HG03045 (cell line): ENCODE data around the gene TNFRSF25.

Experiments
- ATAC-seq: cut with Tn5 transposase; IDR thresholded peaks from one replicate; pipeline ENCODE4 v1.9.1; 2021; ENCODE audit warnings: mild to moderate bottlenecking, moderate library complexity; ENCODE audit not compliant: unreplicated experiment

Gene TNFRSF25

GRCh38 chr1:6488602-6489382 lies 22.8 kb upstream of the TNFRSF25 start:
- ATAC-seq = no peak

- ATAC-seq = no peak
These were observed 22.0 kb upstream of the TNFRSF25 start for GRCh38 chr1:6487804-6488484.

DNA sequence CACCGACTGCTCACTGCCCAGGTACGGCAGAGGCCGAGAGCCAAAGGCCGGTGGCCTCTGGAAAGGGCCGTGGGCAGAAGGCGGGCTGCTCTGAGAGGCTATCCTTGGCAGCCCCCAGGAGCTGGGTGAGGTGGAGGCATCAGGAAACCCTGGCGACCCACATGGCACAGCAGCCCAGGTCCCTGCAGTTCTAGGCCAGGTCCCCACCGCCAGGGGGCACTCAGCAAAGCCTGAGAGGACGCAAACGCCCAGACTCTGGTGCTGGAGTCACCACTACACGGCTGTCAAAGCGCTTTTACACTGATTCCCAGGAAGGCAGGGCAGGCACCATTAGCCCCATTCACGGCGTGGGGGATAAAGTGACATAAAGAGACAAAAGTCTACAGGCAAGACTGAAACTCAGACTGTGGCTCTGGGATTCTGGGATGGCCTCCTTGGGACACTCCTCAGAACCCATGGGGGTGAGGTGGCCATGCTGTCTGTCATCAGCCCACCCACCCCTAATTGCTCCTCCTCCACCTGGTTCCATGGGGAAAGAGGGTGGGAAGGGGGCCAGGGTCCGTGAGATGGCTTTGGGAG lies 20.5 kb upstream of the TNFRSF25 start:
- no peak for ATAC-seq

GRCh38 chr1:6485168-6486101 lies 19.5 kb upstream of the TNFRSF25 start:
- ATAC-seq = no peak

- no peak for ATAC-seq
These were observed 18.8 kb upstream of the TNFRSF25 start for GRCh38 chr1:6484826-6485167.

- ATAC-seq = no peak
These were observed 17.8 kb upstream of the TNFRSF25 start for GRCh38 chr1:6483761-6484117.

DNA sequence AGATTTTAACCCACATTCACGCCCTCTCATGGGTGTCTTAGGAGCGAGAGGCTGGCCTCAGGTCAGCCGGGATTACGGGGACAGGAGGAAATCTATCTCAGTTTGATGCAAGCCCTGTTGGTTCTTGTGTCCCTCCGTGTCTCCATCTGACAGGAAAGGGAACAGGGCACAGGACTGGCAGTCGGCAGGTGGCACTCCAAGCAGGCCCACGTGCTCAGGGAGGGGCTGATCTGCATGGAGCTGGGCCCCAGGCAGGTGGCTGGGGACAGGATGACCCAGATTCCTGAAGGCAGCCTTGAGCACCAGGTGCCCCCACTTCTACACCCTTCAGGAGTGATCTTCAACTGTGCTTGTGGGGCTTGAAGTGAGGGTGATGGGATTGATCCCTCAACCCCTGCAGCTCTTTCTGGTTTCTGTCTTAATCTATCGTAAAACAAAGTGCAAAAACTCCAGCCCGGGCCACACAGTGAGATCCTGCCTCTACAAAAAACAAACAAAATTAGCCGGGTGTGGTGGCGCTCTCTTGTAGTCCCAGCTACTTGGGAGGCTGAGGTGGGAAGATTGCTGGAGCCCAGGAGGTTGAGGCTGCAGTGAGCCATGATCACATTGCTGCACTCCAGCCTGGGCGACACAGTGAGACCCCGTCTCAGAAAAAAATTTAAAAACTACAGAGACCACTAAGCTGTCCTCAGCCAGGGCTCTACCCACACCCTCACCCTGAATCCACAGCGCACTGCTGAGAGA lies 17.2 kb upstream of the TNFRSF25 start:
- ATAC-seq = no peak

DNA sequence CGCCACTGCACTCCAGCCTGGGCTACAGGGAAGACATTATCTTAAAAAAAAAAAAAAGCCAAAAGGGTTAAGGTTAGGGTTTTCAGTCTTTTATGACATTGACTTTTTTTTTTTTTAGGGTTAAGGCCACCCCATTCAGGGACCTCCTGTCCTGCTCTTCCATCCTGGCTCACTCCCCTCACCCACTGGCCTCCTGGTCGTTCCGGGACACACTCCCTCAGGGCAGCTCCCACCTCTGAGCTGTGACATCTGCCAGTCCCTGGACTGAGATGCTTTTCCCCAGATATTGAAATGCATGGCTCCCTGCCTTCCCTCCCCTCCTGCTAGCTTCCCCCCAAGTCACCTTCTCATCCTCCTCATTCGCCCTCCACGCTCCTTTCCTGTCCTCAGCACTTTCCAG lies 15.8 kb upstream of the TNFRSF25 start:
- ATAC-seq = no peak

DNA sequence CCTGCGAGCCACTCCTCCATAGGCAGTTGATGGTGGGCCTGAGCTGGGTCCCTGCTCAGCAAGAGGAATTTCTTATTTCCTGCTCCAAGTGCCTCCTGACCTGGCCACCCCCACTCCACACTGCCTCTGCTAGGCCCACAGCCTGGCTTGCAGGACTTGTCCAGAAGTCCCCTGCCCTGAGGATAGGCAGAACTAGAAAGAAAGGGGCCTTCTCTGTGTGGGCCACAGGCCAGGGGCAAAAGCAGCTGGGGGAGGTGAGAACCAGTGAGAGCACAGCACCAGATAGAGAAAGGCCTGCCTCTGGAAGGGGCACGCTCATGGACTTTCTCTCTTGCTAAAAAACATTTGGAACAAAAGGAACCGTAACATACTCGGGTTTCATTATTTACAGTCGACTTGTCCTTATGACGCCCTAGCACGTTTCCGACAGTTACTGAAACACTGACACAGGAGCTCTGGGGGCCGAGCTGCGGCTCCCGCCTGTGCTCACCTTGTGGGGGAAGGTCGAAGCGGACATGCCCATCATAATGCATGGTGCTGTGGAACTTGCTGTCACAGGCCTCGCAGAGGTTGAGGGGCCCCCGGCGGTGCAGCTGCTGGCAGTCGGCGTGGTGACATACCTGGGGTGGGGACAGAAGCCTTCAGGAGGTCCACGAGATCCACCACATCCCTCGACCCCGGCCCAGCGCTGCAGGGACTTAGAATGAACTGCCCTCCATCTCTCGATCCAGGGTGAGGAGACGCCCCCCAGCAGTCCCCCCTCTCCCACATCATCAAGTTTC lies 11.3 kb upstream of the TNFRSF25 start:
- no peak for ATAC-seq

- no peak for ATAC-seq
These were observed 10.5 kb upstream of the TNFRSF25 start for GRCh38 chr1:6476483-6476882.

DNA sequence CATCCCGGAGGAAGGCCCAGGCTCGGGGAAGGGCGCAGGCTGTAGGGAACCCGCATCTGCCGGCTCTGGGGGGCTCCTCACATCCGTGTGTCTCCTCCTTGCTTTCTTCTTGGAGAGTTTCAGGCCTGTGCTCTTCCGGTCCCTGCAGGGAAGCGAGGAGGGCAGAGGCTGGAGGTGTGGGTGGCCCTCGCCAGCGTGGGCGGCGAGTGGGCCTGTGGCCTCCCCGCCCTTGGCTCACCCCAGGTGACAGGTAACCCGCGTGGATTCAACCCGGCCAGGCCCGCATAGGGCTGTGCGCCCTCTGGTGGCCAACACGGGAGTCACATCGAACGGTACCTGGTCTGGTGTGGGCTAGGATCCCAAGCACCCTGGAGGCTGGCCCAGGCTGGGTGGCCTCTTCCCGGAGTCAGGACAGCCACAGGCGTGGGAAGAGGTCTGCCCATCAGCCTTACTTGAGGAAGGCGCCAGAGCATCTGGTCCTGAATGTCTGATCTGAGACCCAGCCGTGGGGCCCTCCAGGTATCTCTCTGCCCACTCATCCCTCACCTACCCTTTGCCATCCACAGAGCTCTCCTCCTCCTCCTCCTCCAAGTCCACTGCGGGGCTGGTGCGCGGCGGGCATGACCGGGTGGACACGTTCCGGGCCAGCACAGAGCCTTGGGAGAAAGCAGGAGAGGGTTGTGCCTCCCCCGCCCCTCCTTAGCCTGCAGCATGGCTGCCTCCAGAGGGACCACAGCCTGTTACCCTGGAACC lies 9.6 kb upstream of the TNFRSF25 start:
- no peak for ATAC-seq

DNA sequence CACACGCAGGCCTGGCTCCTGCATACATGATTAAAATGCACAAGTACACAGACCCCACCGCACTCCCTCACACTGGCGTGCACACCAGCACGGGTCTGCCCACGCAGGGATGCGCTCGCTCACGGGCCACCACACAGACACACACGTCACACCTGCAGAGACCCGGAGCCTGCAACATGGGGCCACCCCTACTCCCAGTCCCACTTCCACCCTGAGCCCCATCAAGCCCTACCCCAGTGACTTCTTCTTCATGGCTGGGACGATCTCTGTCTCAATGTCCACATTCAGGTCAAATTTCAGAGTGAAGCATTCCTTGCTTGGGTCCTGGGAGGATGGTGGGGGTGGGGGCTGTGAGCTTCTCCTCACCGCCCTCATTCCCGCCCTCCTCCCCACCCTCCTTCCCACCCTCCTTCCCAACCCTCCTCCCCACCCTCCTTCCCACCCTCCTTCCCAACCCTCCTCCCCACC lies 8.9 kb upstream of the TNFRSF25 start:
- no peak for ATAC-seq

DNA sequence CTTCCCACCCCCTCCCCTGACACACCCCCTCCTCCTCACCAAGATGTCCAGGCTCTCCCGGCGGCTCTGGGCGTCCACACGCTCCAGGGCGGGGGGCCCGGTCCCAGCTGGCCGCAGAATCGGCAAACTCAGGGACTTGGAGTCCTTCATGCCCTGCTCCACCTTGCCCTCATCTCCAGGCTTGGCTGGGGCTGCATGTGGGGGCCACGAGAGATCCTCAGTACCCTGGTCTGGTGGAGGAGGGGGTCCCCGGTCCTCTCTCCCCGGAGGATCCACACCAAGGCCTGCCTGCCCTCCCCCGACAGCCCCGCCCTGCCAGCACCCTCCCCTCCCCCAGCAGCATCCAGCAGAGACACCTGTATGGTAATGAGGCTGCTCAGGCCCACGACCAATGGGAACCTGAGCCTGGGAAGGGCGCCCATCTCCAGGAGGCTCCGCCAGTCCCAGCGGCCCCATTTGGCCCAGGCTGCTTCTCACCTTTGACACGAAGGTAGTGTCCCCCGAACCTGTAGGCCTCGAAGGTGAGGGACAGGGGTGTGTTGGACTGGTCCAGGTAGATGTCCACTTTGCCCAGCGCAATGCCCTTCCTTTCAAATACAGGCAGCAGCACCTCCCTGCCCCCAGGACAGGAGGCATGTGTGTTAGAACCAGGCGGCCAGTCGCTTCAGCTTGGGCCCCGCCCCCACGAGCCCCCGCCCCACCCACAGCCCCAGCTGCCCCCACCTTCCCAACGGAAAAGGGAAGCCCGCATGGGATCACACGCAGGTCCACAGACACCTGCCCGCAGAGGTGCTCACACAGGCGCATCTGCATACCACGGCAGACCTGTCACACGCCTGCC lies 8.2 kb upstream of the TNFRSF25 start:
- ATAC-seq = no peak

GRCh38 chr1:6473156-6473555 lies 7.2 kb upstream of the TNFRSF25 start:
- ATAC-seq = no peak

DNA sequence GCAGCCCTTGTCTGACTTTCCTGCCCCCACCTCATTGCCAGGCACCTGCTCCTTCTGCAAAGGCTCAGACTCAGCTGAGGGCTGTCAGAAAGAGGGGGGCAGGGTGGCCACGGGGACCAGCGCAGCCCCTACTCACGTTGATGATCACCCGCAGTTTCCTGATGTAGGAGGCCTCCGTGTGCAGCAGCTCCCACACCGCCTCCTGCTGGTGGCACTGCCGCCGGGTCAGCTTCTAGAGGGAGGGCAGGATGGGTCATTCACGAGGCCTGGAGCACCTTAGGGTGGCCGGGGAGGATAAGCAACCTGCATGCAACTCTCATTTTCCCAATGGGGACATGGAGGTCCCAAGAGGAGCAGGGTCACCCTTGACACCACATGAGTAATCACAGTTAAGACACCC lies 6.4 kb upstream of the TNFRSF25 start:
- no peak for ATAC-seq

GRCh38 chr1:6471970-6472368 lies 6.0 kb upstream of the TNFRSF25 start:
- no peak for ATAC-seq

DNA sequence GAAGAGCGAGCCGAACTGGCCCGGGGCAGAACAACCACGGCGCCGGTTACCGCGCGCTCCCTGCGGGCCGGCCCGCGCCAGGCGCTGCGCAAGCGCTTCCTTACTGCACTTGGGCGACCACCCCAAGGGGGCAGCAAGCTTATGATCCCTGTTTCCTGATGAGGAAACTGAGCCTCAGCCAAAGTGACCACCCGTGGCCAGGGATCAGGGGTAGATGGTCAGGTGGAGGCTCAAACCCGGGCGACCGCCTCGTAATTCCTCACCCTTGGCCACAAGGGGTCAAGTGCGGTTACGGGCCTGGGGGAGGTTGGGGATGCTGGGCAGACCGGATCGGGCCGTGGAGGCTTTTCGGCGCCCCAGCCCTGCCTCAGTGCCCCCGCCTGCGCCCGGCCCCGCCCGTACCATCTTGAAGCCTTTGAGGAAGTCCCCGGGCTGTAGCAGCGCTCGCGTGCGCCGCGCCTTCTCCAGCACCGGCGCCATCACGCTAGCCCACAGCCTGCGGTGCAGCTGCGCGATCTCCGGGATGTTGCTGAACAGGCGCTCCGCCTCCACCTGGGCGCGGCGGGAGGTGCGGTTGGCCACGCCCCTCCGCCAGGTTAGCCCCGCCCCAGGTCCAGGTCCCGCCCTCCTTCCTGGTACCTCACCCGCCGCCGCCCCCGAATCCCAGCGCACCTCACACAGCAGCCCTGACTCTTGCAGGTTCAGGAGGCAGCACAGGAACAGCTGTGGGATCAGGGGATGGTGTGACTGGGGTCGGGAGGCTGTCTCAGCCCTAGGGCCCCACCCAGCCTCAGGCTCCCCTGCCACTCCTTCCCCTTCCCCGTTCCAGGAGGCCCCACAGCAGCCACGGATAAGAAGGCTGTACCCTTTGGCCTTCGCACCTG lies 5.4 kb upstream of the TNFRSF25 start:
- no peak for ATAC-seq
